Measurements from ENCODE around the gene BPIFB2.

BPIFB2 gene

DNA sequence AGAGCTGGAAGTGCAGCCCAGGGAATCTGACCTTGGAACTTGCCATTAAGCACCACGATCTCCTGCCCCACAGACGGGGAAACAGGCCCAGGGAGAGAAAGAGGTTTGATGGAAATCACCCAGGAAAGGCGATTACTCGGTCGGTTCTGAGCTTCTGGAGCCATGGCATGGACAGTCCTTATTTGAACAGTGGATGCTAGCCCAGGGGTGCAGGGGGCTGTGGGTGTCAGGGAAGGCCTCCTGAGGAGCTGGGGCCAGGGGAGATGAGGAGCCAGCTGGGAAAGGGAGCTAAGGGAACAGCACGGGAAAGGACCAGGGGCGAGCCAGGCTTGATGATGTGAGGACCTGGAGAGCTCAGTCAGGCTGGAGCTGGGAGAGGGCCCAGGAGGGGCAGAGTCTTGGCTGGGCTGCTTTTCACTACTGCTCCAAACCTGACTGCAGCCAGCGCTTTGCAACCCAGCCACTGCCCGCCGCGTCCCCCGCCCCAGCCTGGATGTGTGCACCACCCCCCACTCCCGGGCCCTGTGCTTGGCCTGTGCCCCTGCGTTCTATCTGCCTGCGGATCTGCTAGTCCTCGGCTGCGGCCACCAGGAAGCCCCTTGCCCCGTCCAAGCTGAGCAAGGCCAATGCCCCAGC, 21.1 kb upstream of the BPIFB2 start:
- no peak for DNase-seq (ENCODE audit: low read depth)

DNA sequence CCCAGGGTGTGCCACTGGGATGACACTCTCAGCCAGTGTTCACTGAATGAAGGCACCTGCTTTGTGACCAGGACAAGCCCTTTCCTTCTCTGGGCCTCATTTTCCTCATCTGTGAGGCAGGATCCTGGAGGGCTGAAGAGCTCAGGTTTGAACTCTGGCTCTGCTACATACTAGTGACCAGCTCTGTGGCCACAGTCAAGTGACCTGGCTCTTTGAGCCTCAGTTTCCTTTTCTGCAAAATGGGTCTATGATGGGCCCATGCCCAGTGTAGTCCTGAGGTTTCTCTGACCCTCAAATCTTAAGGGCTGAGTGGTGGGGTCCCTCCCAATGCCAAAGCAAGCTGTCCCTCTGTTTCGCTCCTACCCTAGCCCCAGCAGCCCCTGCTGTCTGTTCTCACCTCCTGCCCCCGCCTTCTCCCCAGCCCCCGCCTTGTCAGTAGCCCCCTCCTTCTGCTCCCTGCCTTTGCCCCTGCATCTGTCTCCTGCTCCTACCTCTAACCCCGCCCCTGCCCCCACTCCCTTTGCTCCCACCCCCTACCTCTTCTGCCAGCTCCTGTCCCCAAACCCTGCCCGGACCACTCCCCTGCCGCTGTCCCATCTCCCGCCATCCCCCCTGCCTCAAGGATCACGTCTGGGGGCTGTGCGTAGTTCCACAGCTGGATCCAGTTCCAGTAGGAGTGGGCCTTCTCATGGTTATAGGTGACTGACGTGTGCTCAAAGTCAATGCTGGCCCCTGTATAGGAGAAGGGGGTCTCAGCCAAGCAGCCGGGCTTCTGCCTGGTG, 20.3 kb upstream of the BPIFB2 start:
- no peak for DNase-seq (ENCODE audit: low read depth)

- DNase-seq (ENCODE audit: low read depth) = no peak
Measured at GRCh38 chr20:32988008-32988407, 19.5 kb upstream of the BPIFB2 start.

DNA sequence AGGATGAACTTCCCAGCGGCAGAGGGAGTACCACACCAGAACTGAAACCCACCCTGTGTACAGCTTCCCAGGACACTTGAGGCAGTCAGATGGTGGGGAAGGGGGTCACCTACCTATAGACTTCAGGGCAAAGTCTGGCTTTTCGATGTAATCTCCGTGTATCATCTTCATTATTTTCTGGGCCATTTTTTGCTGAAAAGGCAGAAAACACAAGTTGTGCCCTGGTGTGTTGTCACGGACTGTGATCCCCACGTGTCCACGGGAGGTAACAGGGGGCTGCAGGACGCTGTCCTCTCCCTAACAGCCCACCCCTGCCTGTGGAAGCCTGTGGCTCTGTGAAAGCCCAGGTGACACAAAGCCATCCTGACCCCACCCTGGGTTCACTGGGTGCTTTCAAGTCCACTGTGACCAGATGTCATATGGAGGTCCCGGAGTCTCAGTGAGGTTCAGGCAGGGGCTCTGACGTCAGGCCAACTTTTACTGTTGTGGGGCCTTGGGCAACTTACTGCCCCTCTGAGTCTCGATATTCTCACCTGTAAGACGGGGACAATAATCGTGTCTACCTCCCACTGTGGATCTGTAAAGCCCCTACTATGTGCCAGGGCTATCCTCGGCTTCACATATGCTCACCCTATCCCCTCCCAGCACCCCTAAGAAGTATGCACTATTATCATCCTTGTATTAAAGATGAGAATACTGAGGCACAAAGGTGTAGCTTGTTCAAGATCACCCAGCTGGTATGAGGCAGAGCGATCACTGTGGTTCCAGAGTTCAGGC, 17.8 kb upstream of the BPIFB2 start:
- DNase-seq (ENCODE audit: low read depth) = no peak

DNA sequence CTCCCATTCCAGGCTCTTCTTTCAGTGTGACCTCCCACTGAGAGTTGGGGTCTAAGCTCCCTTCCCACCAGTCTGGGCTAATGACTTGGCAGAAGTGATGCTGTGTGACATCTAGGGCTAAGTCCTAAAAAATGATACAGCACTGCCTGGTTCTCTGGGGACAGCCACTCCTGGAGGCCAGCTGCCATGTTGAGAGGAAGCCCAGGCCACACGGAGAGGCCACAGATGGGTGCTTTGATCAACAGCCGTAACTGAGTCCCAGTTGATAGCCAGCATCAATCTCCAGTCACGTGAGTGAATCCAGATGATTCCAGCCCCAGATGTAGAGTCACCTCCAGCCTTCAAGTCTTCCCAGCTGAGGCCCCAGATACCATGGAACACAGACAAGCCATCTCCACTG, 17.1 kb upstream of the BPIFB2 start:
- DNase-seq (ENCODE audit: low read depth) = no peak

DNA sequence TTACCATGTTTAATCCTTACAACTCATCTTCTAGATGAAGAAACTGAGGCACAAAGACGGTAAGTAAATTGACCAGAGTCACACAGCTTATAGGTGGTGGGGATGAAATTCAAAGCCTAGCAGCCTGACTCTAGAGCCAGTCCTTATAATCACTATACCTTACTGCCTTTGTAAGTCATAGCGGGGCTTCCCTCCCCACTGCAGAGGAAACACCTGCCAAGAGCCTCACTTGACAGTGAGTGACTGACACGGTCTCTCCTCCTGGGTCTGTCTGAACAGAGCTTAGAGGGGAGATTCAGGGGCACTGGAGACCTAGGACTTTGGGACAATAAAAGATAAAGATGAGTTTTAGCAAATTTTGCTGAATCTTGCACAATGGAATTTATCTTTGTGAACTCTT, 16.1 kb upstream of the BPIFB2 start:
- no peak for DNase-seq (ENCODE audit: low read depth)

- DNase-seq (ENCODE audit: low read depth) = no peak
Measured at GRCh38 chr20:32991792-32992641, 15.5 kb upstream of the BPIFB2 start.

DNA sequence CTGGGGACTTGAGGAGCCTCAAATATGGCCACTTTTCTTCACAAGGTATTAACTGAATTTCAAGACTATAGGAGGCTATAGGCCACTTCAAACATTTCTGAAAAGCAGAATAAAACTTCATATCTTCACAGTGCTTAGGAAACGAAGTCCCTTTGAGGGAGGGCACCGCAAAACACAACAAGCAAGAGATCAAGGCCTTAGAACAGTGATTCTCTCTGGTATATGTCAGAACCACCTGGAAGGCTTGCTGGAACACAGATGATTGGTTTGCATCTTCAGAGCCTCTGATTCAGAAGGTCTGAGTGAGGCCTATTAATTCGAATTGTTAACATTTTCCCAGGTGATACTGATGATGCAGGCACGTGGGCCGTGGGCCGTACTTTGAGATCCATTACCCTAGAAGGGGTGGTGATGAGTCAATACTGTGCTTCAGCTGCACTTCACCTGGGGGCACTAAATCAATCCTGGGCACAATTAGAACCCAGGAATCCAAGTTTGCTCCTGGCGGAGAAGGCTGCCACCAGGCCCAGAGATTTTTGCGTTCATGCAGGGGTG, 13.9 kb upstream of the BPIFB2 start:
- DNase-seq (ENCODE audit: low read depth) = no peak

- DNase-seq (ENCODE audit: low read depth) = no peak
Measured at GRCh38 chr20:32995802-32996201, 11.7 kb upstream of the BPIFB2 start.

GRCh38 chr20:32997431-32997830, 10.1 kb upstream of the BPIFB2 start:
- DNase-seq (ENCODE audit: low read depth) = no peak

GRCh38 chr20:32999603-33000250, 7.8 kb upstream of the BPIFB2 start:
- no peak for DNase-seq (ENCODE audit: low read depth)

GRCh38 chr20:33000802-33001466, 6.6 kb upstream of the BPIFB2 start:
- DNase-seq (ENCODE audit: low read depth) = no peak

- DNase-seq (ENCODE audit: low read depth) = no peak
Measured at GRCh38 chr20:33002087-33002808, 5.3 kb upstream of the BPIFB2 start.

DNA sequence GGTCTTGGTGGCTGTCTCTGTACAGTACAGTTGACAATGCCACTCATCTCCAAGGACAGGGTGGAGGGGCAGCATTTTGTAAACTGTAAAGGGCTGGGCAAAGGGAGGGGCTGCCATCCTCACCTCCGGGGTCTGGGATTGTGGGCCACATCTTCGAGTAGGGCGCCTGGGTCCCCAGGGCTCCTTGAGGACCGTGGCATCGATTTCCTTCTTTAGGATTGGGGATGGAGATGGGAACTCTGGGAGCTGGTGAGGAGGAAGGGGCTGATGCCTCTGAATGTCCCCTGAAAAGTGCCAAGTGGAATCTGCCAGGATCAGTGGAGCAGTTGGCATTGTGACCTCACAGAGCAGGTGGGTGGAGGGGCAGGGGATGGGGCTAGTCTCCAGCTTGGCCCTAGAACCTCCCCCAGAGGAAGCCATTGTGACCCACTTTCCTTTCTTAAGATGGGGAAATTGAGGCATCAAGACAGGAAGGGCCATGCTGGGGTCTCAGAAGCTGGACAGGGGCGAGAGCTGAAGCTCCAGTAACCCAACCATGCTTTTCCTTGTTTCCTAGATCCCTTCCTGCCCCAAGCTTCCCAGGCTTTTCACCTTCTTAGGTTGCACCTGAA, 3.3 kb upstream of the BPIFB2 start, which contains the start of gene SUN5:
SUN5 (minus strand) TSS at position 293 of the 611 bp plus-strand sequence; CDS start at position 200, 93 bp downstream.
- no peak for DNase-seq (ENCODE audit: low read depth)

DNA sequence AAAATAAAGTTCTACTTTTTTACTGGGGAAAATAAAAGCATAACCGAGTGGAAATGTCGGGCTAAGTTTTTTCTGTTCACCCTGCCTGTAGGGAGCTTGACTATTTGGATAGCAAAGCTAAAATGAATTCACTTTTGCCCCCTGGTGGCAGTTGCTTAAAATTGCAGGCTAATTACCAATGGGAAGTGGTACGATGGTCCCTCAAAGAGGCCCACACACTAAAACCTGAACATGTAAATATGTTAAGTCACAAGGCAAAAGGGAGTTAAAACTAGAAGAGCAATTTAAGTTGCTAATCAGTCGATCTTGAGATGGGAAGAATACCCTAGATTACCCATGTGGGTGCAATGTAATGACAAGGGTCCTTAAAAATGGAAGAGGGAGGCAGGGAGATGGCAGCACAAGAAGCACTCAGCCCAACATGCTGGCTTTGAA, 2.4 kb upstream of the BPIFB2 start:
- DNase-seq (ENCODE audit: low read depth) = no peak

- DNase-seq (ENCODE audit: low read depth) = no peak
Measured at GRCh38 chr20:33005908-33006775, 1.4 kb upstream of the BPIFB2 start.

- no peak for DNase-seq (ENCODE audit: low read depth)
Measured at GRCh38 chr20:33006776-33007375, 628 bp upstream of the BPIFB2 start.

All from GM04503 (cell line).